ENCODE measurements around the gene METRN.

Gene METRN

GRCh38 chr16:740764-741505 is 26.0 kb downstream of the METRN start, which contains the start of gene CIAO3 (continued):
- TF ChIP-seq ZNF704 (tag by site-specific recombination; IDR thresholded peaks at IDR 0.05) = no peak
- TF ChIP-seq ZFHX2 (tag by site-specific recombination; conservative IDR thresholded peaks at IDR 0.05) = peak; percentile 80
- TF ChIP-seq PRDM4 (tag by site-specific recombination; IDR thresholded peaks at IDR 0.05) = peak; percentile 27; the same call in 1 of the 2 replicates
- no peak for TF ChIP-seq ZNF37A (tag by site-specific recombination; IDR thresholded peaks at IDR 0.05)
- peak; percentile 99 for TF ChIP-seq CTCF (tag by site-specific recombination; IDR thresholded peaks at IDR 0.05)
- TF ChIP-seq ZNF48 (tag by site-specific recombination; IDR thresholded peaks at IDR 0.05) = no peak
- peak; percentile 93 for TF ChIP-seq ZNF76 (tag by site-specific recombination; IDR thresholded peaks at IDR 0.05; ENCODE audit: borderline replicate concordance, low read depth)
- TF ChIP-seq ZNF488 (tag by site-specific recombination; IDR thresholded peaks at IDR 0.05) = no peak
- no peak for TF ChIP-seq ZNF175 (tag by site-specific recombination; IDR thresholded peaks at IDR 0.05)
- no peak for TF ChIP-seq ZNF350 (tag by site-specific recombination; IDR thresholded peaks at IDR 0.05)
- no peak for TF ChIP-seq RBAK (tag by site-specific recombination; IDR thresholded peaks at IDR 0.05)
- TF ChIP-seq PRDM10 (tag by site-specific recombination; IDR thresholded peaks at IDR 0.05) = peak; percentile 72
- peak; percentile 53; the same call in 1 of the 2 replicates for TF ChIP-seq ZNF449 (tag by site-specific recombination; IDR thresholded peaks at IDR 0.05)
- no peak for TF ChIP-seq ZNF529 (tag by site-specific recombination; IDR thresholded peaks at IDR 0.05; ENCODE audit: insufficient replicate concordance)
- peak; percentile 18; the same call in 1 of the 2 replicates for TF ChIP-seq ZNF221 (tag by site-specific recombination; IDR thresholded peaks at IDR 0.05; ENCODE audit: borderline replicate concordance)
- no peak for TF ChIP-seq ELK4 (IDR thresholded peaks at IDR 0.05; ENCODE audit: borderline replicate concordance, low read depth, low read length)
- no peak for TF ChIP-seq ZNF157 (tag by site-specific recombination; IDR thresholded peaks at IDR 0.05)
- TF ChIP-seq ZNF701 (tag by site-specific recombination; IDR thresholded peaks at IDR 0.05) = no peak
- TF ChIP-seq TSHZ1 (tag by site-specific recombination; IDR thresholded peaks at IDR 0.05; ENCODE audit: borderline replicate concordance) = no peak
- no peak for TF ChIP-seq ZNF670 (tag by site-specific recombination; IDR thresholded peaks at IDR 0.05; ENCODE audit: low read depth)
- TF ChIP-seq ZNF19 (tag by site-specific recombination; IDR thresholded peaks at IDR 0.05; ENCODE audit: low read depth) = no peak
- no peak for TF ChIP-seq BCL11B (tag by site-specific recombination; IDR thresholded peaks at IDR 0.05; ENCODE audit: low read depth)

Data from HEK293 (cell line).